Ishikawa (cell line): ENCODE results near the gene PRPF40A.

ENCODE experiments used
- CEBPB ChIP-seq: IDR thresholded peaks from 2 replicates; pipeline ENCODE4 v1.6.1; 2012
- CREB1 ChIP-seq: IDR thresholded peaks from 2 replicates; pipeline ENCODE4 v1.6.1; 2012; ENCODE audit warnings: low read depth
- EGR1 ChIP-seq: IDR thresholded peaks from 2 replicates; pipeline ENCODE4 v1.6.1; 2012
- EP300 ChIP-seq: IDR thresholded peaks from 2 replicates; pipeline ENCODE4 v1.6.1; 2012; ENCODE audit warnings: borderline replicate concordance
- FOXM1 ChIP-seq: IDR thresholded peaks from 2 replicates; pipeline ENCODE4 v1.6.1; 2012; ENCODE audit warnings: low read depth, borderline replicate concordance
- NFIC ChIP-seq: IDR thresholded peaks from 2 replicates; pipeline ENCODE4 v1.6.1; 2012
- RAD21 ChIP-seq: IDR thresholded peaks from 2 replicates; pipeline ENCODE4 v1.6.1; 2012; ENCODE audit warnings: low read depth
- REST ChIP-seq: IDR thresholded peaks from 2 replicates; pipeline ENCODE4 v1.6.1; 2012; ENCODE audit warnings: low read depth, mild to moderate bottlenecking
- TAF1 ChIP-seq: IDR thresholded peaks from 2 replicates; pipeline ENCODE4 v1.6.1; 2012; ENCODE audit warnings: low read depth, mild to moderate bottlenecking
- TCF12 ChIP-seq: IDR thresholded peaks from 2 replicates; pipeline ENCODE4 v1.6.1; 2012; ENCODE audit warnings: low read depth
- YY1 ChIP-seq: IDR thresholded peaks from 2 replicates; pipeline ENCODE4 v1.6.1; 2012; ENCODE audit warnings: low read depth
- ZBTB7A ChIP-seq: IDR thresholded peaks from 2 replicates; pipeline ENCODE4 v1.6.1; 2012; ENCODE audit warnings: low read depth
- TF ChIP-seq, protein P1 (sequence below): IDR thresholded peaks from 2 replicates; pipeline ENCODE4 v1.6.1; 2012
- TF ChIP-seq, protein P2 (sequence below): IDR thresholded peaks from 2 replicates; pipeline ENCODE4 v1.6.1; 2012

- no peak for TF ChIP-seq ZBTB7A
- TF ChIP-seq TAF1, result peak; percentile 86
- TF ChIP-seq EP300, result 0 out of 2 replicates have a peak, but pooled peaks have one; percentile 8
- TF ChIP-seq CEBPB, result no peak
- TF ChIP-seq REST, result 0 out of 2 replicates have a peak, but pooled peaks have one; percentile 6
- TF ChIP-seq NFIC, result no peak; the same call in 1 of the 2 replicates
- TF ChIP-seq, protein P1, sequence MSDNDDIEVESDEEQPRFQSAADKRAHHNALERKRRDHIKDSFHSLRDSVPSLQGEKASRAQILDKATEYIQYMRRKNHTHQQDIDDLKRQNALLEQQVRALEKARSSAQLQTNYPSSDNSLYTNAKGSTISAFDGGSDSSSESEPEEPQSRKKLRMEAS, result peak; percentile 69
- TF ChIP-seq TCF12, result peak; percentile 70; the same call in 1 of the 2 replicates
- peak; percentile 77 for TF ChIP-seq YY1
- TF ChIP-seq FOXM1, result no peak
- TF ChIP-seq RAD21, result no peak
- TF ChIP-seq EGR1, result peak; percentile 65
- TF ChIP-seq, protein P2, sequence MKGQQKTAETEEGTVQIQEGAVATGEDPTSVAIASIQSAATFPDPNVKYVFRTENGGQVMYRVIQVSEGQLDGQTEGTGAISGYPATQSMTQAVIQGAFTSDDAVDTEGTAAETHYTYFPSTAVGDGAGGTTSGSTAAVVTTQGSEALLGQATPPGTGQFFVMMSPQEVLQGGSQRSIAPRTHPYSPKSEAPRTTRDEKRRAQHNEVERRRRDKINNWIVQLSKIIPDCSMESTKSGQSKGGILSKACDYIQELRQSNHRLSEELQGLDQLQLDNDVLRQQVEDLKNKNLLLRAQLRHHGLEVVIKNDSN, result no peak
- TF ChIP-seq CREB1, result peak; percentile 86
Observed at GRCh38 chr2:152717228-152718075, at the start of gene PRPF40A.
